Measurements from ENCODE around the gene SEMA4C.

GRCh38 chr2:96811917-96812316, 58.0 kb downstream of the SEMA4C start:
- no peak for TF ChIP-seq CTCF (IDR thresholded peaks at IDR 0.05)
- TF ChIP-seq ZFX (IDR thresholded peaks at IDR 0.05; ENCODE audit: borderline replicate concordance), result no peak
